Measurements from ENCODE around the gene CD300C.
A peak's percentile ranks its signal among the peaks of the same experiment; 100 is the strongest.
"Not testable (repeated sequence)": the region's sequence is repeated elsewhere in the genome, so short reads cannot be mapped to it uniquely, and the experiment has no call there.

Gene CD300C

GRCh38 chr17:74512036-74512435 lies 33.9 kb downstream of the CD300C start:
- no peak for DNase-seq

DNA sequence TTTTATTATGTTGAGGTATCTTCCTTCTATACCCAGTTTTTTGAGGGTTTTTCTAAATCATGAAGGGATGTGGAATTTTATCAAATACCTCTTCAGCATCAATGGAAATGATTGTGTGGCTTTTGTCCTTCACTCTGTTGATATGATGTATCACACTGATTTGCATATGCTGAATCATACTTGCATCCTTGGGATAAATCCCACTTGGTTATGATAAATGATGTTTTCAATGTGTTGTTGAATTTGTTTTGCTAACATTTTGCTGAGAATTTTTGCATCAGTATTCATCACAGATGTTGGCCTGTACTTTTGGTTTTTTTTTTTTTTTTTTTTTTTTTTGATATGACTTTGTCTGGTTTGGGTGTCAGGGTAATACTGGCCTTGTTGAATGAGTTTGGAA lies 37.8 kb downstream of the CD300C start:
- DNase-seq: no peak

DNA sequence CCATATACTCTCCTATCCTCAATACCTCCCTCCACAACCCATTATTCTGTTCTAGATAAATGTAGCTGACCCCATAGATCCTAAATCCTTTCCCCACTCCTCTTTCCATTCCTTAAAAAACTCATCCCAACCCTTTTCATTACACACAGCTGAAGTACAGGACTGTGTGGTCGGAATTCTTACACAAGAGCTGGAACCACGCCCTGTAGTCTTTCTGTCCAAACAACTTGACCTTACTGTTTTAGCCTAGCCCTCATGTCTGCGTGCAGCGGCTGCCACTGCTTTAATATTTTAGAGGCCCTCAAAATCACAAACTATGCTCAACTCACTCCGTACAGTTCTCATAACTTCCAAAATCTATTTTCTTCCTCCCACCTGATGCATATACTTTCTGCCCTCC lies 42.0 kb downstream of the CD300C start:
- not testable (repeated sequence) for DNase-seq

GRCh38 chr17:74502861-74503260 lies 43.1 kb downstream of the CD300C start:
- DNase-seq: no peak

DNA sequence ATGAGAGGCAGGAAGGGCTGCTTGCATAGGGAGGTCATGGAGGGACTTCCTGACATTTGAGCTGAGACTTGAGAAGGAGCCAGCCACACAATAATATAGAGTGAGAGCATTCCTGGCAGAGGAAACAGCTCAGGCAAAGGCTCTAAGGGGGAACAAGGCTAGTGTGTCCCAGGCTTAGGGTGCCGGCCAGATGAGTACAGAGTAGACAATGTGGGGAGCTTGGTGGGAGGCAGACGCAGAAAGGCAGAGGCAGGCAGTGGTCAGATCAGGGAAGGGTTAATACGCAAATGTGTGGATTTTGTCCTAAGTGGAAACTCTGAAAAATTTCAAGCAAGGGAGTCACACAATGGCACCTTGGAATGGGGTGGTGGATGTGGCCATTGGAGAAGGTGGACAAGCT lies 45.9 kb downstream of the CD300C start:
- DNase-seq: no peak

DNA sequence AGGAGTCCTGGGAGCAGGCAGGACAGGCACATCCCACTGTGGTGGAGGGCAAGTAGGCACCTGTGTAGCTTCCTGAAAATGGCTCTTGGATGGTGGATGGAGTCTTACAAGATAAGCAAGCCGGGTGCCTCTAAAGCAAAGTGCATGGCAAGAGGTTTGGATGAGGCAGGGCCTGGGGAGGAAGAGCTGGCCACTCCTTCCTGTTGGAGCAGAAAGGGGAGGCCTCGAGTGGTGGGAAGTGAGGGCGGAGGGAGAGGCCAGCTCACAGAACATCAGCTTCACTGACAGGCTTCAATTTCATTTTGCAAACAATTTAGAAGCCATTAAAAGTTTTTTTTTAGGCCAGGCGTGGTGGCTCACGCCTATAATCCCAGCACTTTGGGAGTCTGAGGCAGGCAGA lies 48.4 kb downstream of the CD300C start:
- no peak for DNase-seq

GRCh38 chr17:74493331-74493833 lies 52.5 kb downstream of the CD300C start:
- peak; percentile 70 for DNase-seq

DNA sequence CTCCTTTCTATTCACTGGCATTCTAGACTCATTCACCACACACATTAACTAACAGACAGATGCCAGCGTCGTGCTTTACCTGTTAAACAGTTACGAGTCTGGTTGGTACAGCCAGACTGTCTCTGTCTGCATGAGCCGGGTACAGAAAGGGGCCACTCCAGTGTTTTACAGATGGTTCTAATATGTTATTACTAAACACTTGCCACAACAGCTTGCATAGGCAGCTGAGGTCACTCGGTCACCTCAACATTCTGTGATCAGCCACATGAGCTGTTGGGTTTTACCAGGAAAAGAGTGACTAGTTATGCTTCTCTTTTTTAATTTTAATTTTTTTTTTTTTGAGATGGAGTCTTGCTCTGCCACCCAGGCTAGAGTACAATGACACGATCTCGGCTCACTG lies 54.3 kb downstream of the CD300C start:
- peak; percentile 37 for DNase-seq

Measured in CD4-positive, alpha-beta T cell treated with Interleukin-15 for 1 hour (primary cell).